Measurements from ENCODE around the gene NFATC2. TPM values are rescaled to one million over a fixed set of nuclear protein-coding genes. Genes with fewer than 3 reads are reported as not detected.

NFATC2 gene
- total and polyA plus RNA-seq, 2 of the 8 experiments (the other 6 are each of a cell fraction or from before 2014, with no cell fraction given) = 0.27 to 0.91 TPM

DNA sequence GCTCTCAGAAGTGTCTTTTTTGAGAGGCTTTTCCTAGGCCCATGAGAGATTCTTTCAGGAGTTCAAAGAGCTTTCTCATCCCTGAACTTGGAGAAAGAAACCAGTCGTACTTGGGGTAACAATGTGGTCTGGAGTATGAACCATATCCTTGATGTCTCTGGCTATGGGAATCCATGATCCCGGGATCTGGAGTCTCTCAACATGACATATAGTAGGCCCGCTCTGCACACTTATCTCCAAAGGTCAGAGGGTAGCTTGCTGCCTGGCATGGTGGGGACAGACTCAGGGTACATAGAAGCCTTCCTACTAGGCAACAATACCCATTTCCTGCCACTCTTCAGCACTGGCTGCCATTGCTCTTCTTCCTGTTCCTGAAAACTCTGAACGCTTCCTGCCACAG lies 42.2 kb upstream of the NFATC2 start:
- H3K9ac ChIP-seq (replicated peaks in 1 of 4; ENCODE audit: extremely low read depth in 1 of 4, low read depth in 3 of 4, low read length in 3 of 4) = no peak overlapping the region
- no peak overlapping the region for H2AK5ac ChIP-seq (ENCODE audit: low read depth, low read length)
- no peak overlapping the region for H3K56ac ChIP-seq (replicated peaks; ENCODE audit: insufficient read length, low read depth, low read length)
- no peak overlapping the region for H3K27ac ChIP-seq (ENCODE audit: low read depth, low read length)
- H3K79me1 ChIP-seq (ENCODE audit: low read depth, low read length) = no peaks in the 10 kb centered on the region
- no peak overlapping the region for H3K4me2 ChIP-seq (ENCODE audit: insufficient read depth in 1 of 2, low read depth in 2 of 2, low read length in 2 of 2)
- H3K18ac ChIP-seq (ENCODE audit: extremely low read depth, low read length) = no peak overlapping the region
- H2AFZ ChIP-seq (ENCODE audit: low read length) = no peak overlapping the region
- no peak overlapping the region for H2BK15ac ChIP-seq (ENCODE audit: low read length)
- no peak overlapping the region for H4K8ac ChIP-seq (ENCODE audit: extremely low read depth, insufficient read depth, low read length)
- no peak overlapping the region for H2BK20ac ChIP-seq (ENCODE audit: low read length)
- 94% methylated on average over 4 of the region's 4 CpGs; no CpG with 5 or more reads in 1 of the 2 experiments for WGBS, 2 experiments (ENCODE audit: extremely low coverage in 1 of 2, insufficient coverage in 1 of 2, insufficient read length in 1 of 2, insufficient replicate concordance in 2 of 2, low coverage in 1 of 2, low lambda C conversion rate in 2 of 2, missing lambda C conversion rate in 1 of 2)
- H4K20me1 ChIP-seq (replicated peaks in 1 of 2; ENCODE audit: control insufficient read depth in 1 of 2, insufficient read depth in 2 of 2, low read length in 2 of 2) = no peaks in the 10 kb centered on the region
- H3K14ac ChIP-seq (ENCODE audit: insufficient read length) = no peak overlapping the region
- H3K4me1 ChIP-seq (replicated peaks in 1 of 4; ENCODE audit: control insufficient read depth in 3 of 4, insufficient read depth in 4 of 4, low read length in 3 of 4) = no peaks in the 10 kb centered on the region
- no peaks in the 10 kb centered on the region for H3K79me2 ChIP-seq (ENCODE audit: control insufficient read depth in 1 of 2, insufficient read depth in 2 of 2, low read length in 2 of 2)
- no peak overlapping the region for H3K23ac ChIP-seq (ENCODE audit: insufficient read length)
- H3K27me3 ChIP-seq (replicated peaks in 1 of 4; ENCODE audit: control insufficient read depth in 3 of 4, extremely low read depth in 1 of 4, insufficient read depth in 3 of 4, low read length in 3 of 4) = no peaks in the 10 kb centered on the region
- no peaks in the 10 kb centered on the region for H3K23me2 ChIP-seq (ENCODE audit: low read depth, low read length)
- no peaks in the 10 kb centered on the region for H3K36me3 ChIP-seq (ENCODE audit: control insufficient read depth in 2 of 4, insufficient read depth in 4 of 4, low read length in 3 of 4)
- H3K4me3 ChIP-seq (ENCODE audit: extremely low read depth in 1 of 4, insufficient read depth in 2 of 4, low read depth in 3 of 4, low read length in 4 of 4) = no peak overlapping the region
- ChIA-PET CTCF (ENCODE audit: partially characterized antibody) (interaction anchor here (0.8 kb wide), 1 partner anchor 195 kb away, joined by 3 read pairs; no protein-coding TSS in a partner anchor), POLR2A (ENCODE audit: partially characterized antibody) (no interaction called here)
- no peak overlapping the region for H4K5ac ChIP-seq (ENCODE audit: insufficient read length, low read depth, low read length)
- FAIRE-seq (no peak), DNase-seq (ENCODE audit: low read depth in 1 of 2, low spot score in 2 of 2) (no peak)
- H4K91ac ChIP-seq (replicated peaks; ENCODE audit: insufficient read length, low read length) = no peak overlapping the region
- no peak overlapping the region for H2BK120ac ChIP-seq (replicated peaks; ENCODE audit: low read depth, low read length)
- no peak overlapping the region for H3K4ac ChIP-seq (replicated peaks; ENCODE audit: insufficient read length, low read depth, low read length)
- H2BK12ac ChIP-seq (ENCODE audit: low read depth, low read length) = no peak overlapping the region
- H2BK5ac ChIP-seq (ENCODE audit: low read depth, low read length) = no peak overlapping the region
- no peaks in the 10 kb centered on the region for H3K9me3 ChIP-seq (ENCODE audit: insufficient read depth in 2 of 2, low read depth in 1 of 2, low read length in 1 of 2)
- TF ChIP-seq KDM1A (IDR thresholded peaks at IDR 0.05; ENCODE audit: borderline replicate concordance, low read length) (no peak), ASH2L (IDR thresholded peaks at IDR 0.05; ENCODE audit: low read length) (no peak), POU5F1 (IDR thresholded peaks at IDR 0.05; ENCODE audit: low read depth, low read length) (no peak), CBX5 (IDR thresholded peaks at IDR 0.05; ENCODE audit: low read depth, low read length) (no peak), FOSL1 (IDR thresholded peaks at IDR 0.05; ENCODE audit: insufficient read depth, low read depth, low read length) (no peak), BCL11A (IDR thresholded peaks at IDR 0.05; ENCODE audit: low read depth in 2 of 2, low read length in 2 of 2) (no peak), SP1 (IDR thresholded peaks at IDR 0.05; ENCODE audit: low read depth, low read length) (no peak), CEBPB (IDR thresholded peaks at IDR 0.05; ENCODE audit: low read depth, low read length) (no peak), HDAC6 (IDR thresholded peaks at IDR 0.05; ENCODE audit: low read depth, low read length) (no peak), RFX5 (IDR thresholded peaks at IDR 0.05; ENCODE audit: borderline replicate concordance, low read depth, low read length) (no peak)
- TF ChIP-seq, protein P1, sequence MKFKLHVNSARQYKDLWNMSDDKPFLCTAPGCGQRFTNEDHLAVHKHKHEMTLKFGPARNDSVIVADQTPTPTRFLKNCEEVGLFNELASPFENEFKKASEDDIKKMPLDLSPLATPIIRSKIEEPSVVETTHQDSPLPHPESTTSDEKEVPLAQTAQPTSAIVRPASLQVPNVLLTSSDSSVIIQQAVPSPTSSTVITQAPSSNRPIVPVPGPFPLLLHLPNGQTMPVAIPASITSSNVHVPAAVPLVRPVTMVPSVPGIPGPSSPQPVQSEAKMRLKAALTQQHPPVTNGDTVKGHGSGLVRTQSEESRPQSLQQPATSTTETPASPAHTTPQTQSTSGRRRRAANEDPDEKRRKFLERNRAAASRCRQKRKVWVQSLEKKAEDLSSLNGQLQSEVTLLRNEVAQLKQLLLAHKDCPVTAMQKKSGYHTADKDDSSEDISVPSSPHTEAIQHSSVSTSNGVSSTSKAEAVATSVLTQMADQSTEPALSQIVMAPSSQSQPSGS (IDR thresholded peaks at IDR 0.05; ENCODE audit: low read length) = no peak
- TF ChIP-seq, protein P2, sequence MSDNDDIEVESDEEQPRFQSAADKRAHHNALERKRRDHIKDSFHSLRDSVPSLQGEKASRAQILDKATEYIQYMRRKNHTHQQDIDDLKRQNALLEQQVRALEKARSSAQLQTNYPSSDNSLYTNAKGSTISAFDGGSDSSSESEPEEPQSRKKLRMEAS (IDR thresholded peaks at IDR 0.05) = no peak
